Dermis microvascular lymphatic vessel endothelial cell (primary cell): ENCODE data around the gene INTS7. TPM values are rescaled to one million over a fixed set of nuclear protein-coding genes. Genes with fewer than 3 reads are reported as not detected.
"Not testable (repeated sequence)": the region's sequence is repeated elsewhere in the genome, so short reads cannot be mapped to it uniquely, and the experiment has no call there.

Experiments used
- DNase-seq, 2 donors: peaks; one replicate each; pipeline versions ENCODE4 v3.0.0 to v3.0.0-alpha.2; 2010; ENCODE audit warnings: low read depth in 2 of 2
- total RNA-seq: library from RNA; depleted of rRNA; stranded (reverse); fragments of >200 nt; gene quantifications from 2 replicates; pipeline ENCODE4 v1.2.1, GENCODE V29; 2014

Gene INTS7
- total RNA-seq, 1 donor from 2014 or later = 13.6 TPM

- DNase-seq = peak in 1 of 2 donors; percentile 20
Measured at GRCh38 chr1:212037900-212038299, 2.5 kb upstream of the INTS7 start.

- no peak for DNase-seq
Measured at GRCh38 chr1:212035835-212036605, 663 bp upstream of the INTS7 start.

- no peak for DNase-seq
Measured at GRCh38 chr1:212034516-212035122, 738 bp downstream of the INTS7 start.

- DNase-seq = peak; percentile 52 to 87
Measured at GRCh38 chr1:212030936-212031528, 4.3 kb downstream of the INTS7 start.

- not testable (repeated sequence) for DNase-seq
Measured at GRCh38 chr1:212027727-212028126, 7.6 kb downstream of the INTS7 start.

- DNase-seq = no peak
Measured at GRCh38 chr1:212024469-212025149, 10.7 kb downstream of the INTS7 start.

GRCh38 chr1:212022908-212023307 lies 12.4 kb downstream of the INTS7 start:
- DNase-seq = not testable (repeated sequence)

GRCh38 chr1:212021563-212021962 lies 13.8 kb downstream of the INTS7 start:
- DNase-seq = no peak

- no peak for DNase-seq
Measured at GRCh38 chr1:212020975-212021374, 14.4 kb downstream of the INTS7 start.

- DNase-seq = no peak
Measured at GRCh38 chr1:212013672-212014071, 21.7 kb downstream of the INTS7 start.

- peak; percentile 63 to 78 for DNase-seq
Measured at GRCh38 chr1:212012034-212012740, 23.2 kb downstream of the INTS7 start.

- DNase-seq = no peak
Measured at GRCh38 chr1:212010004-212010403, 25.4 kb downstream of the INTS7 start.

GRCh38 chr1:212009561-212009960 lies 25.8 kb downstream of the INTS7 start:
- no peak for DNase-seq

- DNase-seq = no peak
Measured at GRCh38 chr1:212007886-212008285, 27.5 kb downstream of the INTS7 start.

- no peak for DNase-seq
Measured at GRCh38 chr1:212007178-212007577, 28.2 kb downstream of the INTS7 start.

- DNase-seq = no peak
Measured at GRCh38 chr1:212004895-212005608, 30.3 kb downstream of the INTS7 start.

- no peak for DNase-seq
Measured at GRCh38 chr1:212002536-212002935, 32.8 kb downstream of the INTS7 start.

- not testable (repeated sequence) for DNase-seq
Measured at GRCh38 chr1:211997426-211997825, 37.9 kb downstream of the INTS7 start.

- DNase-seq = no peak
Measured at GRCh38 chr1:211991695-211992094, 43.7 kb downstream of the INTS7 start.

- no peak for DNase-seq
Measured at GRCh38 chr1:211986628-211987254, 48.6 kb downstream of the INTS7 start.
